Loucy (cell line): ENCODE results near the gene PDGFB.

ENCODE experiments used
- H2AFZ ChIP-seq: fragments of 200-600 bp; sonication (generic); 2 replicates; pipeline ENCODE4 v1.6.0; 2016; ENCODE audit warnings: antibody characterized with exemption, mild to moderate bottlenecking, low read length, moderate library complexity
- H3F3A ChIP-seq: fragments of 200-600 bp; 2 replicates; pipeline ENCODE4 v1.6.0; 2016; ENCODE audit warnings: antibody characterized with exemption, low read depth, mild to moderate bottlenecking
- H3K27me3 ChIP-seq: fragments of 200-600 bp; sonication (generic); 2 replicates; pipeline ENCODE4 v1.6.1; 2014; ENCODE audit warnings: low read length, mild to moderate bottlenecking; ENCODE audit not compliant: insufficient read depth, poor library complexity, severe bottlenecking
- H3K36me3 ChIP-seq: fragments of 200-600 bp; sonication (generic); 2 replicates; pipeline ENCODE4 v1.6.1; 2016; ENCODE audit warnings: low read length; ENCODE audit not compliant: insufficient read depth
- H3K4me1 ChIP-seq: fragments of 200-600 bp; sonication (generic); 2 replicates; pipeline ENCODE4 v1.5.1; 2014; ENCODE audit warnings: low read length, mild to moderate bottlenecking; ENCODE audit not compliant: insufficient read depth, poor library complexity, severe bottlenecking
- H3K4me2 ChIP-seq: fragments of 200-600 bp; sonication (generic); 2 replicates; pipeline ENCODE4 v1.6.0; 2014; ENCODE audit warnings: antibody characterized with exemption, low read length, low read depth, mild to moderate bottlenecking; ENCODE audit not compliant: poor library complexity, severe bottlenecking
- H3K4me3 ChIP-seq: fragments of 200-600 bp; sonication (generic); 2 replicates; pipeline ENCODE4 v1.5.1; 2014; ENCODE audit warnings: low read length, mild to moderate bottlenecking, mixed read lengths; ENCODE audit not compliant: poor library complexity, severe bottlenecking
- H3K79me2 ChIP-seq: fragments of 200-600 bp; sonication (generic); 2 replicates; pipeline ENCODE4 v1.6.1; 2014; ENCODE audit warnings: low read length; ENCODE audit not compliant: insufficient read depth
- H3K9ac ChIP-seq: fragments of 200-600 bp; sonication (generic); 2 replicates; pipeline ENCODE4 v1.6.0; 2014; ENCODE audit warnings: mild to moderate bottlenecking, low read depth, low read length, moderate library complexity; ENCODE audit not compliant: poor library complexity, severe bottlenecking
- H3K9me2 ChIP-seq: fragments of 200-600 bp; sonication (generic); replicated peaks from 2 replicates; pipeline ENCODE4 v1.6.1; 2016; ENCODE audit warnings: low read depth, low read length, mixed read lengths
- H3K9me3 ChIP-seq: fragments of 200-600 bp; sonication (generic); 2 replicates; pipeline ENCODE4 v1.6.1; 2014; ENCODE audit warnings: mild to moderate bottlenecking, antibody characterized with exemption, low read length, low read depth; ENCODE audit not compliant: insufficient read depth
- H4K20me1 ChIP-seq: fragments of 200-600 bp; sonication (generic); 2 replicates; pipeline ENCODE4 v1.6.0; 2014; ENCODE audit warnings: antibody characterized with exemption, low read length, mild to moderate bottlenecking; ENCODE audit not compliant: insufficient read depth, poor library complexity, severe bottlenecking
- EZH2phosphoT487 ChIP-seq: fragments of 200-600 bp; IDR thresholded peaks from 2 replicates; pipeline ENCODE4 v1.6.1; 2018; ENCODE audit warnings: antibody characterized with exemption, mild to moderate bottlenecking, moderate library complexity, borderline replicate concordance
- TF ChIP-seq, protein P1 (sequence below): fragments of 200-600 bp; sonication (generic); conservative IDR thresholded peaks from 2 replicates; pipeline ENCODE4 v1.5.1; 2014; ENCODE audit warnings: mild to moderate bottlenecking, antibody characterized with exemption, low read length

PDGFB gene

DNA sequence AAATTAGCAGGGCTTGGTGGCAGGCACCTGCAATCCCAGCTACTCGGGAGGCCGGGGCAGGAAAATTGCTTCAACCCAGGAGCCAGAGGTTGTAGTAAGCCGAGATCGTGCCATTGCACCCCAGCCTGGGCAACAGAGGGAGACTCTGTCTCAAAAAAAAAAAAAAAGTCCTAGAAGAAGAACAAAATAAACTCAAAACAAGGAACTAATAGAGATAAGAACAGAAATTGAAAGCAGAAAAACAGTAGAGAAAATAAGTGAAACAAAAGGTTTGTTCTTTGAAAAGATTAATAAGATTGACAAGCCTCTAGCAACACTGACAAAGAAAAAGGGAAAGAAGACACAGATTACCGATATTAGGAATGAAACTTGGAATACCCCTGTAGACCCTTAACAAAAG lies 47.2 kb downstream of the PDGFB start:
- Histone ChIP-seq H3K4me2 (no peak overlapping the region), H3K4me1 (peaks cover 5% of the 10 kb centered on the region), H3K27me3 (no peaks in the 10 kb centered on the region), H3K79me2 (no peaks in the 10 kb centered on the region), H2AFZ (no peak overlapping the region), H3K9ac (no peak overlapping the region), H3K4me3 (no peak overlapping the region), H3K9me2 (no peaks in the 10 kb centered on the region), H4K20me1 (no peaks in the 10 kb centered on the region), H3K36me3 (no peaks in the 10 kb centered on the region), H3F3A (no peaks in the 10 kb centered on the region), H3K9me3 (no peaks in the 10 kb centered on the region)
- TF ChIP-seq, protein P1, sequence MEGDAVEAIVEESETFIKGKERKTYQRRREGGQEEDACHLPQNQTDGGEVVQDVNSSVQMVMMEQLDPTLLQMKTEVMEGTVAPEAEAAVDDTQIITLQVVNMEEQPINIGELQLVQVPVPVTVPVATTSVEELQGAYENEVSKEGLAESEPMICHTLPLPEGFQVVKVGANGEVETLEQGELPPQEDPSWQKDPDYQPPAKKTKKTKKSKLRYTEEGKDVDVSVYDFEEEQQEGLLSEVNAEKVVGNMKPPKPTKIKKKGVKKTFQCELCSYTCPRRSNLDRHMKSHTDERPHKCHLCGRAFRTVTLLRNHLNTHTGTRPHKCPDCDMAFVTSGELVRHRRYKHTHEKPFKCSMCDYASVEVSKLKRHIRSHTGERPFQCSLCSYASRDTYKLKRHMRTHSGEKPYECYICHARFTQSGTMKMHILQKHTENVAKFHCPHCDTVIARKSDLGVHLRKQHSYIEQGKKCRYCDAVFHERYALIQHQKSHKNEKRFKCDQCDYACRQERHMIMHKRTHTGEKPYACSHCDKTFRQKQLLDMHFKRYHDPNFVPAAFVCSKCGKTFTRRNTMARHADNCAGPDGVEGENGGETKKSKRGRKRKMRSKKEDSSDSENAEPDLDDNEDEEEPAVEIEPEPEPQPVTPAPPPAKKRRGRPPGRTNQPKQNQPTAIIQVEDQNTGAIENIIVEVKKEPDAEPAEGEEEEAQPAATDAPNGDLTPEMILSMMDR = no peak
- no peak for TF ChIP-seq EZH2phosphoT487

DNA sequence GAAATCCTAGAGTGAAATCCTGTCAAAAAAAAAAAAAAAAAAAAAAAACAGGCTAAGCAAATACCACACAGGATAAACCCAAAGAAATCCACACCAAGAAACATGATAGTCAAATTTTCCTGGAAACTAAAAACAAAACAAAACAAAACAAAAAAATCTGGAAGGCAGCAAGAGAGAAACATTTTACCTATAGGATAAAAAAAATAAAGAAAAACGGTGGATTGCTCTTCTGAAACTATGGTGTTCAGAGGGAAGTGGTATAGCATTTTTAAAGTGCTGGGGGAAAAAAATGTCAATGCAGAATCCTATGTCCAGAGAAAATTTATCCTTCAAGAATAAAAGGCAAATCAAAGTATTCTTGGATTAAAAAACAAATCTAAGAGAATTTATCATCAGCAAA lies 50.7 kb downstream of the PDGFB start:
- H3K9me3 ChIP-seq = no peaks in the 10 kb centered on the region
- no peaks in the 10 kb centered on the region for H3K9me2 ChIP-seq
- no peak overlapping the region for H3K9ac ChIP-seq
- no peaks in the 10 kb centered on the region for H4K20me1 ChIP-seq
- H3K4me3 ChIP-seq = no peak overlapping the region
- no peak overlapping the region for H3K4me2 ChIP-seq
- H3K4me1 ChIP-seq = no peaks in the 10 kb centered on the region
- no peaks in the 10 kb centered on the region for H3F3A ChIP-seq
- H2AFZ ChIP-seq = no peak overlapping the region
- no peaks in the 10 kb centered on the region for H3K79me2 ChIP-seq
- H3K36me3 ChIP-seq = no peaks in the 10 kb centered on the region
- no peaks in the 10 kb centered on the region for H3K27me3 ChIP-seq
- TF ChIP-seq EZH2phosphoT487 = no peak
- TF ChIP-seq, protein P1 = no peak

DNA sequence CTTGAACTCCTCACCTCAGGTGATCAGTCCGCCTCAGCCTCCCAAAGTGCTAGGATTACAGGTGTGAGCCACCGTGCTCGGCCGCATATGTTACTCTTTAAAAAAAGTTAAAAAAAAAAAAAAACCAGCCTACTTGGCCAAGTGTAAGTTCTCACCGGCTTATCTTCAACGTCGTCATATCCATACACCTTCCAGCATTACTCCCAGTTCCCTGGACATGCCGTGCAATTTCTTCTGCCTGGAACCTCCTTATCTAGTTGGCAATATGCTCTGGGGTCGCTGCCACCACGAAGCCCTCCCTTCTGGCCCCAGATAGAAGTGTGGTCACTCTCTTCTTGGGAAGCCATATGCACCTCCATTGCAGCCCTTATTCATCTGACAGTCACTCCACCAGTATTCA lies 56.0 kb downstream of the PDGFB start:
- TF ChIP-seq, protein P1 = no peak
- TF ChIP-seq EZH2phosphoT487 = no peak
- no peaks in the 10 kb centered on the region for H4K20me1 ChIP-seq
- no peak overlapping the region for H3K9ac ChIP-seq
- H3K79me2 ChIP-seq = no peaks in the 10 kb centered on the region
- no peaks in the 10 kb centered on the region for H3K27me3 ChIP-seq
- H3K4me2 ChIP-seq = no peak overlapping the region
- H3F3A ChIP-seq = no peaks in the 10 kb centered on the region
- no peaks in the 10 kb centered on the region for H3K4me1 ChIP-seq
- no peak overlapping the region for H3K4me3 ChIP-seq
- H3K36me3 ChIP-seq = no peaks in the 10 kb centered on the region
- H2AFZ ChIP-seq = no peak overlapping the region
- H3K9me2 ChIP-seq = no peaks in the 10 kb centered on the region
- H3K9me3 ChIP-seq = no peaks in the 10 kb centered on the region
